Stimulated activated CD4-positive, alpha-beta T cell treated with anti-CD3 and anti-CD28 coated beads, Interleukin-4, amount 100 ng/mL, for 1 hour (primary cell): ENCODE data around the gene ABHD5.
"Not testable (repeated sequence)": the region's sequence is repeated elsewhere in the genome, so short reads cannot be mapped to it uniquely, and the experiment has no call there.

Experiments
- DNase-seq: peaks from one replicate; pipeline ENCODE4 v3.0.0-alpha.2; 2020

The ABHD5 gene

DNA sequence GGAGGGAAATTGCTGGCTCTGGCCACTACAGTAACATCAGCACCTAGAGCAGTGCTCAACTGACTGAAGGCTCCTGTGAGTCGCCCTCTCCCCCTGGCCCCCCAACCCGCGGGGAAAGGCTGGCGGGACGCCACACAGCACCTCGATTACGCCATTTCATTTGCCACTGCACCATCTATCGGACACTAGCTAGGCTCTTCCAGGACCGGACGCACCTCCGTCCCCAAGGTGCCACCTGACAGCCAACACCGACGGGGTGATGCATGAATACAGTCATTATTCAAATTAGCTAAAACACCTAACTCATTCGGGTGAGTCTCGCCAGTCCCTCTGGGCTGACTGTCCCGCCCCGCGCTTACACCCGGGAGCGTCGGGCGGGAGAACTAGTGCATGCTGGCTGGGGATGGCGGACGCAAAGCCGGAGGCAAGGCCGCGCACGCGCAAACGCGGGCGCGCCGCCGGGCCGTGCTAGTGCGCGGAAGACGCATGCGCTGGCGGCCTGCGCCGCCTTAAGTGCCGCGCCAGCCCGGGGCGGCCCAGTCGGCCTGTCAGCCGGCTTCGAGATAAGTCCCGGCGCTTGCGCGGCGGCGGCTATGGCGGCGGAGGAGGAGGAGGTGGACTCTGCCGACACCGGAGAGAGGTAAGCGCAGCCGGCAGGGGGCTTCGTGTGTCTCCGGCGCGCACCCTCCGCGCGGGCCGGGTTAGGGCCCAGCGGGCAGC, at the start of gene ABHD5:
ABHD5 (plus strand) TSS at position 539 of the 720 bp plus-strand sequence; CDS start at position 594, 55 bp downstream.
- DNase-seq = peak; percentile 91

DNA sequence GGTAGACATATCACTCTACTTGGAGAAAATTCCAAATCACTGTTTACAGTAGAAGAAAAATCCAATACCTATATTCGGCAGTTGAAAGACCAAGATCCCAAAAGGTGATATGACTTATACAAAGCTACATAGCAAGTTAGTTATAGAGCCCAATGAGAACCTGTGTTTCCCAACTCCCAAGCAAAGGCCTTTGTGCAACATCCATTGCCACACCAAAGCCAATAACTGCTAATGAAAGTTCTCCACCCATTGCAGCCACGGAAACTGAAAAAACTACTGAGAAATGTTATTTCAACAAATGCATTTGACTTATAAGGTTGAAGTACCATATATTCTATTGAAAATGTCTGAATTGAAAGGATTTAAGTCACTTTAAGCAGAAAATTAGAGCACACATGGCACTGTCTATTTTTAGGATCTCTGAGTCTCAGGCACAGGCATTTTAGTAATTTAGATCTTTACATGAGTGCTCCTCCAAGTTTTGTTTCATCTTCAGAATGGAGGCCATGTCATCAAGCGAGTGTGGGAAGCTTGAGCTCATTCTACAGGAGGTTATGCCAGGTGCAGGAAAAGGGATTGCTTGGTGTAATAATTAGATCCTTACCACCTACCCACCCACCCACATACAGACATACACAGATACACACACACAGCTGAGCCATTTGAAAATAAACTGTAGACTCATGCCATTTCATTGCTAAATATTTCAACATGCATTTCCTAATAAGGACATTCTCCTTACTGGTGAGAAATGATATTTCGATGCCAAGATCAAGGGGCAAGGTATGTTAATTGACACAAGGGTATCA, 49.2 kb upstream of the ABHD5 start:
- DNase-seq = no peak

DNA sequence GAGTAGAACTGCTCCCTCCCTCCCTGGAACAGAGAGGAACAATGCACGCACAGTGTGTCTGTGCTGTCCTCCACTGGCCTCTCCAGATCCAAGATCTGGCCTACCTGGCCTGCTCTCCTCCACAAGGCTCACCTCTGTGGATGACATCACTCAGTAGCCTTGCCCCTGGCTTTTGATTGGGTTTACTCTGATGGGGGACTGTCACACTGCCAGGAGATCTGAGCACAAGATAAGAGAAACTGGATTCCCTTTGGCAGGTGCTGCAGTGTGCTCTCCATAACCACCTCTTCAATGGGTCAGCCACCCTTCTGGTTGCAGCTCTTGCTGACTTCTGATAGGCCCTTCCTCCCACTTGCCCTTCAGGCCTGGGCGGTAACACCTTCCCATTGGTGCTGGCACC, 46.3 kb upstream of the ABHD5 start:
- DNase-seq = no peak

DNA sequence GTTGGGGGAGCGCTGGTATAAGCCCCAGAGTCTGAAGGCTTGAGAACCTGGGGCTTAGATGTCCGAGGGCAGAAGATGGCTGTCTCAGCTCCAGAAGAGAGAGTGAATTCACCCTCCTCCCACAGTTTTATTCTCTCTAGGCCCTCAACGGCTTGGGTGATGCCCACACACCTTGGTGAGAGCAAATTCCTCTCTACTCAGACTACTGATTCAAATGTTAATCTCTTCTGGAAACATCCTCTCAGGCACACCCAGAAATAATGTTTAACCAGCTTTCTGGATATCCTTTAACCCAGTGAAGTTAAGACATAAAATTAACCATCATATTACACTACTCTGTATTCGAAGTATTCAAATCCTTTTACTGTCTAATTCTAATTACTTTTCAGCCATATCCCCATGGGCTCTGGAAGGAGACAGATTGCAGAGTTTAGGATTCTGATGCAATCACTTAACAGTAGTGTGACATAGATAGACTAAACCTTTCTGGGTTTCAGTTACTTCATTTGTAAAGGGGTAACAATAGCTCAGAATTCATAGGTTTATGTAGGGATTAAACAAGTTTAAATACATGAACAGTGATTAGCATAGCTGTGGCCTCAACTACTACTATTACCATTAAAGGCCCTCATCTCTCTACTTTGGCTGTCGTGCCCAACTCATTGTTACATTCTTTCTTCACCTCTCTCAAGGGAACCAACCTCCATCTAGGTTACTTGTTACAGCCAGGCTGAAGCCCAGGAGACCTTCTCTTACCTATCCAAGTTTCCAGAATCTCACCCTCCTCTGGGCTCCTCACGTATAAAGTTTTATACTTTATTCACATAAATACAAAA, 43.2 kb upstream of the ABHD5 start:
- DNase-seq = no peak

DNA sequence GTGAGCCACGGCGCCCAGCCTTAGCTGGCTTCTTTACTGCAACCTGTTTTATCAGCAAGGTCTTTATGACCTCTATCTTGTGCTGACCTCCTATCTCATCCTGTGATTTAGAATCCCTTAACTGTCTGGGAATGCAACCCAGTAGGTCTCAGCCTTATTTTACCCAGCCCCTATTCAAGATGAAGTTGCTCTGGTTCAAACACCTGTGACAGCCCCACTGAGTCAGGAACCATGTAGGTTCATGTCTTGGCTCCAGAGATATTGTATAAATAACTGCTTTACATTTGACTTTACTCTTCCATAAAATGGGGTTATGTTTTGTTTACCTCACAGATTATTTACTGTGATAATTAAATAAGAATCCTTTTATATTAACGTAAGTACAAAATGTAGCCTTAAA, 41.8 kb upstream of the ABHD5 start:
- DNase-seq = no peak

DNA sequence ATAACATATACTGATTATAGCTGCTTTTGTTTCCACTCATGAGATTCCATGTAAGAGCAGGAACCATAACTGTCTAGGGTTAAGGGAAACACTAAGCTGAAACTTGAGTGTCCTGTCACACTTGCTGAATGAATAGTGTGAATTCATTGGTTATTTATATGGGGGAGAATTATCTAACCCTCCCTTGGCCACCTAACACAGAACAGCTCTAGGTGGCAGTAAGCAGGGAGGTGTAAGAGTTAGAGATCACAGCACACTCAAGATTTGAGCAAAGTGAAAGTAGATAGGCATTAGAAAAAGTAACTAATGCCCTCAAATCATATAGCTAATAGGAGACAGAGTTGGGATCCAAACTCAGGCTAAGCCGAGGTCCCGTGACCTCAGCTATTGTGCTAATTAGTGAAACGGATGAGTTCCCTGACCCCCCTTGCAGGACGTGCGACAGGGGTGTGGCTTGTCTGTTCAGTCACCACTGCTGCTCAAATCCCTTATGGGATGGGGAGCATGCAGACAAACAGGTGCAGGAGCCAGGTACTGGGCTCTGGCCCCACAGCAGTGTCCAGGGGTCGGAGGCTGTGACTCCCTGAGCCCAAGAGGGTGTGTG, 41.3 kb upstream of the ABHD5 start:
- DNase-seq = no peak

DNA sequence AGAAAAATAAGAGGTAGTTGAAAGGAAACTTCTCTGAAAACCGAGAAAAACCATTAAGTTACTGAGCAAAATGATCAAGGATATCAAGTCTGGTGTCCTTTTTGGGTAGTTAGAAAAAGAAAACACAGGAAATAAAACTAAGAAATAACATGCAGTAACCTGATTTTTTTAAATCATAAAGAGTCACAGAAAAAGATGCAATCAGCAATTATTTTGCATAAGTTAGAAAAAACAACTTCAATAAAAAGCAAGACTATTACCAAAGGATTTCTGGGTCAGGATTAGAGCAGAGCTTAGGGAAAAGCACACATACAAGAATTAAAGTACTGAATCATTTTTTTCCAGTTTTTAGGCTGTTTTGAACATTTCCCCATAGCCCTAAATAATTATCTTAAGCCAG, 40.4 kb upstream of the ABHD5 start:
- DNase-seq = no peak

DNA sequence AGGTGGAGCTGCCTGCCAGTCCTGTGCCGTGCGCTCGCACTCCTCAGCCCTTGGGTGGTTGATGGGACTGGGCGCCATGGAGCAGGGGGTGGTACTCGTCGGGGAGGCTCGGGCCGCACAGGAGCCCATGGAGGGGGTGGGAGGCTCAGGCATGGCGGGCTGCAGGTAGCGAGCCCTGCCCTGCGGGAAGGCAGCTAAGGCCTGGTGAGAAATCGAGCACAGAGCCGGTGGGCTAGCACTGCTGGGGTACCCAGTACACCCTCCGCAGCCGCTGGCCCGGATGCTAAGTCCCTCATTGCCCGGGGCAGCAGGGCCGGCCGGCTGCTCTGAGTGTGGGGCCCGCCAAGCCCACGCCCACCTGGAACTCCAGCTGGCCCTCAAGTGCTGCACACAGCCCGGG, 34.3 kb upstream of the ABHD5 start:
- DNase-seq = not testable (repeated sequence)

DNA sequence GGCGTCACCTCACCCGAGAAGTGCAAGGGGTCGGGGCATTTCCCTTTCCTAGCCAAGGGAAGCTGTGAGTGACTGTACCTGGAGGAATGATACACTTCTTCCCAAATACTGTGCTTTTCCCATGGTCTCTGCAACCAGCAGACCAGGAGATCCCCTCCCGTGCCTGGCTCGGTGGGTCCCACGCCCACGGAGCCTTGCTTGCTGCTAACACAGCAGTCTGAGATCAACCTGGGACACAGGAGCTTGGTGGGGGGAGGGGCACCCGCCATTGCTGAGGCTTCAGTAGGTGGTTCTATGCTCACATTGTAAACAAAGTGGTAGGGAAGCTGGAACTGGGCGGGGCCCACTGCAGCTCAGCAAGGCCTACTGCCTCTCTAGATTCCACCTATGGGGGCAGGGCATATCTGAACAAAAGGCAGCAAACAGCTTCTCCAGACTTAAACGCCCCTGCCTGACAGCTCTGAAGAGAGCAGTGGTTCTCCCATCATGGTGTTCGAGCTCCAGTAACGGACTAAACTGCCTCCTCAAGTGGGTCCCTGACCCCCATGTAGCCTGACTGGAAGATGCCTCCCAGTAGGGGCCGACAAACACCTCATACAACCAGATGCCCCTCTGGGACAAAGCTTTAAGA, 31.4 kb upstream of the ABHD5 start:
- DNase-seq = no peak

DNA sequence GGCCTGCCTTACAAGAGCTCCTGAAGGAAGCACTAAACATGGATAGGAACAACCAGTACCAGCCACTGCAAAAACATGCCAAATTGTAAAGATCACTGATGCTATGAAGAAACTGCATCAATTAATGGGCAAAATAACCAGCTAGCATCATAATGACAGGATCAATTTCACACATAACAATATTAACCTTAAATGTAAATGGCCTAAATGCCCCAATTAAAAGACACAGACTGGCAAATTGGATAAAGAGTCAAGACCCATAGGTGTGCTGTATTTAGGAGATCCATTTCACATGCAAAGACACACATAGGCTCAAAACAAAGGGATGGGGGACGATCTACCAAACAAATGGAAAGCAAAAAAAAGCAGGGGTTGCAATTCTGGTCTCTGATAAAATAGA, 29.4 kb upstream of the ABHD5 start:
- not testable (repeated sequence) for DNase-seq

DNA sequence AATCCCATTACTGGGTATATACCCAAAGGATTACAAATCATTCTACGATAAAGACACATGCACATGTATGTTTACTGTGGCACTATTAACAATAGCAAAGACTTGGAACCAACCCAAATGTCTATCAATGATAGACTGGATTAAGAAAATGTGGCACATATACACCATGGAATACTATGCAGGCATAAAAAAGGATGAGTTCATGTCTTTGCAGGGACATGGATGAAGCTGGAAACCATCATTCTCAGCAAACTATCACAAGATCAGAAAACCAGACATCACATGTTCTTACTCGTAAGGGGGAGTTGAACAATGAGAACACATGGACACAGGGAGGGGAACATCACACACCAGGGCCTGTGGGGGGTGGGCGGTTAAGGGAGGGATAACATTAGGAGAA, 25.7 kb upstream of the ABHD5 start:
- not testable (repeated sequence) for DNase-seq

DNA sequence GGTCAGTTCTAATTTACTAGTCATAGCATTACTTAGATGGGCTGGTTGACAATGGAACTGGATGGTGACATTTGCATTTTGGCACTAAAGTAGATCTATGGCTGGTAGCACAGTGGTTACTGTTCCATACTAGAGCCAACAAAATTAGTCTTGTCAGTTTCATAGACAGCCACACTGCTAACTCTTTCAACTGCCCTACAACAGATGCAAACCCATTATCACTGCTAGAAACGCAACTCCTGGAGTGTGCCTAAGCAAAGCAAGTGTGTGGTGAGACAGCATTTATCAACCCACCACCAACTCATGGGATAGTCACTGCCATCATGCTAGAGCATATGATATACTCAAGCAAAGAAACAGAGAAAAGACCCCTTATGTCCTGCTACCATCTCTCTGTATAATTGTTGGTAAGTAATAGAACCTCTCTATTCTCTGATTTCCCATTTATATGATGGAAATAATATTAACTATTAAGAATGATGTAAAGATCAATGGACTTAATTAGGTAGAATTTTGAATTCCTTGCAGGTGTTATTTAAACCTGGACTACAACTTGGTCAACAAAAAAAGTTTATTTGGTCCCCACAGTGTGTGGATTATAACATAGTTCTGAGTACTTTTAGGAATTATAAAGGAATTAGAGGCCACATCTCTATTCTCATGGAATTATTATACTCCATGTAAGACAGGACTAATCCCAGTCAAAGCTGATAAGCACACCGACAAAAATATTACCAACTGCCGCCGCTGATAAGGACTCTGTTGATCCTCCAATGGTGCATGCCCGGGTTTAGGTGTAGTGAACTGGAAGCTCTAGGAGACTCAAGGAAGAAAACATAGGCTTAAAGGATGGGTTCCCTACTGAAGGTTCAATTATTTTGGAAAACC, 19.9 kb upstream of the ABHD5 start:
- no peak for DNase-seq

DNA sequence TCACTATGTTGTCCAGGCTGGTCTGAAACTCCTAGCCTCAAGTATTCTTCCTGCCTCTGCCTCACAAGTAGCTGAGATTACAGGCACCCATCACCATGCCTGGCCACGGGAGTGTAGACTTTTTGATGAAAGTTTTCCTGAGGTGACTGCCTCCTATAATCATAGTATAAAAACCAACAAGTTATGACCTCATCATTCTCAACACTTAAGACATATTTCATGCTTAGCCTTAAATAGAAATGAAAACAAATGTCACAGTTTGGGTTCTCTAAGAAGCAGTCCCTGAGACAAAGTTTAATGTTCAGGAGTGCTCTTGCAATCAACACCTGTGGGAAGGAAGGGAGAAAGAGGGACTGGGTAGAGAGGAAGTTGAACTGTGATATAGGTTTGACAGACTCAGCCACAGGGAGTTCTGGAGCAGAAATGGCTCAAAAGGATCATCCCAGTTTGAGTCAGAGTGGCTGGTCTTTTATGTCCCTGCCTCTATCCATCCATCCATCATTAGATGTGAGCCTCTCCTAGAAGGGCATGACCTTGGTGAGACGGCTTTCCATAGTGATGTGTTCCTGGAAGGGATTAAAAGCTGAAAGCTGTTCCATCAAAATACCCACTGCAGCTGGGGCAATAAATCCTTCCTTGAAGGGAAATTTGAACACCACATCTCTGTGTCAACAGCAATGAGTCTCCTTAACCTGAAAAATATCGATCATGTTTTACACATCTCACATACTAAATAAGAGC, 16.2 kb upstream of the ABHD5 start:
- DNase-seq = no peak

DNA sequence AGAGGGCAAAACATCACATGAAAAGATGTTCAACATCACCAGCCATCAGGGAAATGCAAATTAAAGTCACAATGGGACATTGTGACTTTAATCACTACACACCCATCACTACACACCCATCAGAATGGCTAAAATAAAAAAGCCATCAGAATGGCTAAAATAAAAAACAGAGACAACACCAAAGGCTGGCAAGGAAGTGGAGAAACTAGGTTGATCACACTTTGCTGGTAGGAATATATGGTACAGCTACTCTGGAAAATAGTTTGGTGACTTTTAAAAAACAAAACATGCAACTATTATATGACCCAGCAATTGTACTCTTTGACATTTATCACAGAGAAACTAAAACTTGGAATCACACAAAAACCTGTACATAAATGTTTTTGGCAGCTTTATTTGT, 15.1 kb upstream of the ABHD5 start:
- no peak for DNase-seq

DNA sequence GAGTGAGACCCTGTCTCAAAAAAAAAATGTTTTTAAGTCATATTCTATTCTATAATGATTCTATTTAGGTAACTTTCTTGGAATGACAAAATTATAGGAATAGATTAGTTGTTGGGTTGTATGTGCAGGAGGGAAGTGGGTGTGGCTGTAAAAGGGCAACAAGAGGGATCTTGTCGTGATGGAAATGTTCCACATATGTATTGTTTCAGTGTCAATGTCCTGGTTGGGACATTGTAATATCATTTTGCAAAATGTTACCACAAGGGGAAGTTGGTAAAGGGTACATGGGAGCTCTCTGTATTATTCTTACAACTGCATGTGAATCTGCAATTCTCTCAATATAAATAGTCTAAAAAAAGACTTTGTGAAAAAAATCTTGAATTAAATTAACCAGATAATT, 14.3 kb upstream of the ABHD5 start:
- DNase-seq = no peak

DNA sequence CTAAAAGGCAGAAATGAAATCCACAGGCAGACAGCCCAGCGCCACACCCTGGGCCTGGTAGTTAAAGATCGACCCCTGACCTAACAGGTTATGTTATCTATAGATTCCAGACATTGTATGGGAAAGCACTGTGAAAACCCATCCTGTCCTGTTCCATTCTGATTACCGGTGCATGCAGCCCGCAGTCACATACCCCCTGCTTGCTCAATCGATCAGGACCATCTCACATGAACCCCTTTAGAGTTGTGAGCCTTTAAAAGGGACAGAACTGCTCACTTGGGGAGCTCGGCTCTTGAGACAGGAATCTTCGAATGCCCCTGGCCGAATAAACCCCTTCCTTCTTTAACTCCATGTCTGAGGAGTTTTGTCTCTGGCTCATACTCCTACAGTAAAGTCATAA, 12.4 kb upstream of the ABHD5 start:
- not testable (repeated sequence) for DNase-seq

DNA sequence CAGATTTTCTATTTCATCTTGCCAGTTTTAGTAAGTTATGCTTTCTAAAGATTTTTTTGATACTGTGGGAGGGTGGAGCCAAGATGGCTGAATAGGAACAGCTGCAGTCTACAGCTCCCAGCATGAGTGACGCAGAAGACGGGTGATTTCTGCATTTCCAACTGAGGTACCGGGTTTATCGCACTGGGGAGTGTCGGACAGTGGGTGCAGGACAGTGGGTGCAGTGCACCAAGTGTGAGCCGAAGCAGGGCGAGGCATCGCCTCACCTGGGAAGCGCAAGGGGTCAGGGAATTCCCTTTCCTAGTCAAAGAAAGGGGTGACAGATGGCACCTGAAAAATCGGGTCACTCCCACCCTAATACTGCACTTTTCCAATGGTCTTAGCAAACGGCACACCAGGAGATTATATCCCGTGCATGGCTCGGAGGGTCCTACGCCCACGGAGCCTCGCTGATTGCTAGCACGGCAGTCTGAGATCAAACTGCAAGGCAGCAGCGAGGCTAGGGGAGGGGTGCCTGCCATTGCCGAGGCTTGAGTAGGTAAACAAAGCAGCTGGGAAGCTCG, 11.8 kb upstream of the ABHD5 start:
- not testable (repeated sequence) for DNase-seq

DNA sequence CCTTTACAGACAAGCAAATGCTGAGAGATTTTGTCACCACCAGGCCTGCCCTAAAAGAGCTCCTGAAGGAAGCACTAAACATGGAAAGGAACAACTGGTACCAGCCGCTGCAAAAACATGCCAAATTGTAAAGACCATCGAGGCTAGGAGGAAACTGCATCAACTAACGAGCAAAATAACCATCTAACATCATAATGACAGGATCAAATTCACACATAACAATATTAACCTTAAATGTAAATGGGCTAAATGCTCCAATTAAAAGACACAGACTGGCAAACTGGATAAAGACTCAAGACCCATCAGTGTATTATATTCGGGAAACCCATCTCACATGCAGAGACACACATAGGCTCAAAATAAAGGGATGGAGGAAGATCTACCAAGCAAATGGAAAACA, 9.9 kb upstream of the ABHD5 start:
- not testable (repeated sequence) for DNase-seq

DNA sequence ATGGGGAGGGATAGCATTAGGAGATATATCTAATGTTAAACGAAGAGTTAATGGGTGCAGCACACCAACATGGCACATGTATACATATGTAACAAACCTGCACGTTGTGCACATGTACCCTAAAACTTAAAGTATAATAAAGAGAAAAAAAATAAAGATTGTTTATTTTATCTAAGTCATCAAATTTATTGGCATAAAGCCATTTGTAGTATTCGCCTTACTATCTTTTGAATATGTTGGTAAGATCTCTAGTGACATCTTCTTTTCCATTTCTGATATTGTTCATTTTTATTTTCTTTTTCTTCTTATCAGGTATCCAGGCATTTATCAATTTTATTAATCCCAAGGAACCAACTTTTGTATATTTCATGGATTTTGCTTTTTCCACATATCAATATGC, 5.8 kb upstream of the ABHD5 start:
- no peak for DNase-seq

DNA sequence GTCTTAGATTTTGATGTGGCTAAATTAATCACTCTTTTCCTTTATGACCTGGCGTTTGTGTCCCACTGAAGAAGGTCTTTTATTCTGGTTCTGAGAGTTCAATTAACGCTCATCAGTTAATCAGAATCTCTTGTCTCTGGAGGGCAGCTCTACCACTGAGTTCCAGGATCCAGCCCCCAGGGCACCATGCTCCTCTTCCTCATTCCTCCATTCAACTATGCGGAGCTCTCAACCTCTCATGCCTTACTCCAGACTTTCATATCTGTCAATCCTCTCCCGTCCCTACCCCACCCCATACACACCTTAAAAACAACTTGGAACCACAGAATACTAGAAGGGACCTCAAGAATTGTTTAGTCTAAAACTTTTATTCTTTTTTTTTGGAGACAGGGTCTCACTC, 4.8 kb upstream of the ABHD5 start:
- no peak for DNase-seq

DNA sequence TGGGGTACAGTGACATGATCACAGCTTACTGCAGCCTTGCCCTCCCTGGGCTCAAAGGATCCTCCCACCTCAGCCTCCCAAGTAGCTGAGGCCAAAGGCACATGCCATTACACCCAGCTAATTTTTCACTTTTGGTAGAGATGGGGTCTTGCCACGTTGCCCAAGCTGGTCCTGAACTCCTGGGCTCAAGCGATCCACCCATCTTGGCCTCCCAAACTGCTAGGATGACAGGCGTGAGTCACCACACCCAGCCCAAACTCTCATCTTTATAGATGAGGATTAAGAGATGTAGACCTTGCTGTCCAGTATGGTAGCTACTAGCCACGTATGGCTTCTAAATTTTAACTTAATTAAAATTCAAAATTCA, 4.4 kb upstream of the ABHD5 start:
- DNase-seq = no peak
